Activated CD8-positive, alpha-beta T cell treated with anti-CD3 and anti-CD28 coated beads for 36 hours (primary cell): Measurements from ENCODE around the gene PACRG. TPM values are rescaled to one million over a fixed set of nuclear protein-coding genes. Genes with fewer than 3 reads are reported as not detected.

ENCODE experiments used
- ATAC-seq: fragments of 200-7000 bp; cut with Tn5 transposase; one replicate; pipeline ENCODE4 v1.10.0; 2021; ENCODE audit warnings: mild to moderate bottlenecking, moderate library complexity
- CTCF ChIA-PET: fragments of 350-600 bp; sonication (Branson Sonifier 250); formaldehyde crosslinking; loops from one replicate; lab custom pipeline; 2021; ENCODE audit warnings: antibody characterized with exemption; lab: Charles Lee
- POLR2A ChIA-PET: fragments of 350-600 bp; sonication (Branson Sonifier 250); formaldehyde crosslinking; loops from one replicate; lab custom pipeline; 2021; ENCODE audit warnings: antibody characterized with exemption; lab: Charles Lee
- DNase-seq: peaks from one replicate; pipeline ENCODE4 v3.0.0-alpha.2; 2020
- H3K27ac Mint-ChIP-seq: one replicate; pipeline ENCODE4 v1.8.0; 2021; ENCODE audit warnings: mild to moderate bottlenecking, mixed read lengths
- H3K27me3 Mint-ChIP-seq: one replicate; pipeline ENCODE4 v1.8.0; 2021; ENCODE audit warnings: mixed read lengths
- H3K36me3 Mint-ChIP-seq: one replicate; pipeline ENCODE4 v1.8.0; 2021; ENCODE audit warnings: low read depth, mixed read lengths
- H3K4me1 Mint-ChIP-seq: one replicate; pipeline ENCODE4 v1.8.0; 2021; ENCODE audit warnings: low read depth, mixed read lengths
- H3K4me3 Mint-ChIP-seq: one replicate; pipeline ENCODE4 v1.8.0; 2021; ENCODE audit warnings: mild to moderate bottlenecking, moderate library complexity, mixed read lengths
- H3K9me3 Mint-ChIP-seq: one replicate; pipeline ENCODE4 v1.8.0; 2021; ENCODE audit warnings: mixed read lengths
- CTCF ChIP-seq: fragments of 200-600 bp; IDR thresholded peaks from one replicate; pipeline ENCODE4 v1.8.0; 2022; ENCODE audit warnings: antibody characterized with exemption, mild to moderate bottlenecking
- intact Hi-C: fragments of 100-400 bp; cut with micrococcal nuclease; formaldehyde crosslinking; loops from one replicate; pipeline ENCODE4 v1.10.0; 2022
- total RNA-seq, 2 experiments: library from RNA; stranded (reverse); gene quantifications; one replicate each; pipeline ENCODE4 v1.2.3, GENCODE V29; 2021

The PACRG gene
- total RNA-seq, 2 experiments from 2014 or later: not detected

- ATAC-seq (no peak), DNase-seq (no peak)
- TF ChIP-seq CTCF: no peak
- no peaks in the 10 kb centered on the region for H3K27me3 Mint-ChIP-seq
- H3K9me3 Mint-ChIP-seq: no peaks in the 10 kb centered on the region
- ChIA-PET CTCF (no interaction called here), POLR2A (no interaction called here)
- no peaks in the 10 kb centered on the region for H3K4me1 Mint-ChIP-seq
- intact Hi-C loops: no loop called here
- no peak overlapping the region for H3K27ac Mint-ChIP-seq
- H3K4me3 Mint-ChIP-seq: no peak overlapping the region
- no peaks in the 10 kb centered on the region for H3K36me3 Mint-ChIP-seq
Measured at GRCh38 chr6:162856885-162857284, 129.1 kb downstream of the PACRG start.

- no peak for ATAC-seq
- DNase-seq: no peak
- H3K27me3 Mint-ChIP-seq: no peaks in the 10 kb centered on the region
- H3K36me3 Mint-ChIP-seq: no peaks in the 10 kb centered on the region
- H3K9me3 Mint-ChIP-seq: no peaks in the 10 kb centered on the region
- no peak overlapping the region for H3K4me3 Mint-ChIP-seq
- TF ChIP-seq CTCF: no peak
- intact Hi-C loops: no loop called here
- no peaks in the 10 kb centered on the region for H3K4me1 Mint-ChIP-seq
- H3K27ac Mint-ChIP-seq: no peak overlapping the region
- ChIA-PET CTCF (no interaction called here), POLR2A (no interaction called here)
Measured at GRCh38 chr6:162857326-162857725, 129.6 kb downstream of the PACRG start.

GRCh38 chr6:162862462-162862861 is 134.7 kb downstream of the PACRG start:
- Mint-ChIP-seq H3K4me1 (no peaks in the 10 kb centered on the region), H3K9me3 (no peaks in the 10 kb centered on the region), H3K27me3 (no peaks in the 10 kb centered on the region), H3K27ac (no peak overlapping the region), H3K4me3 (no peak overlapping the region), H3K36me3 (no peaks in the 10 kb centered on the region)
- ATAC-seq: no peak
- intact Hi-C loops: no loop called here
- CTCF ChIA-PET: no interaction called here
- POLR2A ChIA-PET: no interaction called here
- TF ChIP-seq CTCF: no peak
- no peak for DNase-seq

GRCh38 chr6:162862941-162863340 is 135.2 kb downstream of the PACRG start:
- Mint-ChIP-seq H3K36me3 (no peaks in the 10 kb centered on the region), H3K9me3 (no peaks in the 10 kb centered on the region), H3K4me1 (no peaks in the 10 kb centered on the region), H3K4me3 (no peak overlapping the region), H3K27me3 (no peaks in the 10 kb centered on the region), H3K27ac (no peak overlapping the region)
- intact Hi-C loops: no loop called here
- no peak for TF ChIP-seq CTCF
- ChIA-PET CTCF (no interaction called here), POLR2A (no interaction called here)
- no peak for DNase-seq
- no peak for ATAC-seq

GRCh38 chr6:162863821-162864220 is 136.0 kb downstream of the PACRG start:
- ATAC-seq: no peak
- Mint-ChIP-seq H3K27ac (no peak overlapping the region), H3K9me3 (no peaks in the 10 kb centered on the region), H3K36me3 (no peaks in the 10 kb centered on the region), H3K4me3 (no peak overlapping the region), H3K4me1 (no peaks in the 10 kb centered on the region), H3K27me3 (no peaks in the 10 kb centered on the region)
- POLR2A ChIA-PET: no interaction called here
- no peak for DNase-seq
- CTCF ChIA-PET: no interaction called here
- intact Hi-C loops: no loop called here
- TF ChIP-seq CTCF: no peak
